H1 (cell line): ENCODE results near the gene FAM209A. TPM values are rescaled to one million over a fixed set of nuclear protein-coding genes. Genes with fewer than 3 reads are reported as not detected.

Source experiments
- CTCF ChIA-PET: fragments of 300-600 bp; sonication (Branson Sonifier 250); formaldehyde crosslinking; loops from one replicate; lab custom pipeline; 2021; ENCODE audit not compliant: partially characterized antibody; lab: Charles Lee
- POLR2A ChIA-PET: fragments of 300-600 bp; sonication (Branson Sonifier 250); formaldehyde crosslinking; loops from one replicate; lab custom pipeline; 2021; ENCODE audit warnings: inconsistent platforms; ENCODE audit not compliant: partially characterized antibody; lab: Charles Lee
- DNase-seq, 2 experiments: peaks; one replicate each; pipeline versions ENCODE4 v3.0.0 to v3.0.0-alpha.2; 2010 to 2022; ENCODE audit warnings: low spot score in 2 of 2, low read depth in 1 of 2, mixed read lengths in 1 of 2
- FAIRE-seq: peaks from 2 replicates; lab custom pipeline; 2011; peaks lifted over from hg19 to GRCh38; lab: Jason Lieb, UNC
- H2AFZ ChIP-seq: 2 replicates; pipeline ENCODE4 v1.8.1; 2012; ENCODE audit warnings: low read length, inconsistent platforms
- H2AK5ac ChIP-seq: 2 replicates; pipeline ENCODE4 v1.6.1; 2013; ENCODE audit warnings: low read depth, low read length
- H2BK120ac ChIP-seq: replicated peaks from 2 replicates; pipeline ENCODE3; 2013; ENCODE audit warnings: low read depth, low read length, inconsistent platforms
- H2BK12ac ChIP-seq: 2 replicates; pipeline ENCODE4 v1.6.1; 2013; ENCODE audit warnings: low read depth, low read length
- H2BK15ac ChIP-seq: 2 replicates; pipeline ENCODE4 v1.6.1; 2013; ENCODE audit warnings: low read length
- H2BK20ac ChIP-seq: 2 replicates; pipeline ENCODE4 v1.6.1; 2013; ENCODE audit warnings: low read length
- H2BK5ac ChIP-seq: 2 replicates; pipeline ENCODE4 v1.6.1; 2013; ENCODE audit warnings: low read depth, low read length
- H3K14ac ChIP-seq: 2 replicates; pipeline ENCODE4 v1.6.1; 2013; ENCODE audit warnings: inconsistent platforms; ENCODE audit not compliant: insufficient read length
- H3K18ac ChIP-seq: 2 replicates; pipeline ENCODE4 v1.6.1; 2013; ENCODE audit warnings: low read length; ENCODE audit errors: extremely low read depth
- H3K23ac ChIP-seq: 2 replicates; pipeline ENCODE4 v1.6.1; 2013; ENCODE audit warnings: inconsistent platforms; ENCODE audit not compliant: insufficient read length
- H3K23me2 ChIP-seq: 2 replicates; pipeline ENCODE4 v1.6.1; 2013; ENCODE audit warnings: low read depth, low read length
- H3K27ac ChIP-seq: 2 replicates; pipeline ENCODE4 v1.6.1; 2011; ENCODE audit warnings: low read depth, low read length, inconsistent platforms
- H3K27me3 ChIP-seq, 4 experiments: replicated peaks in 1 of 4; 1 replicate in 1 of 4; 2 replicates in 3 of 4; pipeline versions ENCODE4 v1.6.1 to v1.8.1; 2011 to 2013; ENCODE audit warnings: low read length in 3 of 4, mild to moderate bottlenecking in 3 of 4, inconsistent platforms in 2 of 4, mixed read lengths in 2 of 4, moderate library complexity in 1 of 4; ENCODE audit not compliant: control insufficient read depth in 3 of 4, insufficient read depth in 3 of 4; ENCODE audit errors: extremely low read depth in 1 of 4
- H3K36me3 ChIP-seq, 4 experiments: 2 replicates each; pipeline versions ENCODE4 v1.6.1 to v1.8.1; 2011 to 2013; ENCODE audit warnings: mild to moderate bottlenecking in 4 of 4, low read length in 3 of 4, moderate library complexity in 2 of 4, control low read depth in 1 of 4, inconsistent platforms in 1 of 4; ENCODE audit not compliant: insufficient read depth in 4 of 4, control insufficient read depth in 2 of 4
- H3K4ac ChIP-seq: replicated peaks from 2 replicates; pipeline ENCODE3; 2013; ENCODE audit warnings: low read length, low read depth, mixed read lengths, inconsistent platforms; ENCODE audit not compliant: insufficient read length
- H3K4me1 ChIP-seq, 4 experiments: replicated peaks in 1 of 4; 1 replicate in 1 of 4; 2 replicates in 3 of 4; pipeline versions ENCODE4 v1.6.1 to v1.8.1; 2011 to 2013; ENCODE audit warnings: low read length in 3 of 4, inconsistent platforms in 2 of 4, mixed read lengths in 1 of 4; ENCODE audit not compliant: insufficient read depth in 4 of 4, control insufficient read depth in 3 of 4
- H3K4me2 ChIP-seq, 2 experiments: 2 replicates each; pipeline versions ENCODE4 v1.6.1 to v1.8.1; 2011 to 2013; ENCODE audit warnings: low read depth in 2 of 2, low read length in 2 of 2, control low read depth in 1 of 2, inconsistent platforms in 1 of 2, mild to moderate bottlenecking in 1 of 2; ENCODE audit not compliant: insufficient read depth in 1 of 2
- H3K4me3 ChIP-seq, 4 experiments: fragments of 200-600, 300-600 bp in 1 of 4; sonication (generic), shearing (Covaris generic), sonication (Bioruptor Twin) in 1 of 4; 2 replicates each; pipeline versions ENCODE4 v1.5.1 to v1.8.1; 2011 to 2016; ENCODE audit warnings: low read length in 4 of 4, low read depth in 3 of 4, control low read depth in 2 of 4, inconsistent platforms in 2 of 4, mild to moderate bottlenecking in 2 of 4, mixed read lengths in 1 of 4, moderate library complexity in 1 of 4; ENCODE audit not compliant: insufficient read depth in 2 of 4; ENCODE audit errors: extremely low read depth in 1 of 4
- H3K56ac ChIP-seq: replicated peaks from 2 replicates; pipeline ENCODE3; 2013; ENCODE audit warnings: low read depth, mild to moderate bottlenecking, mixed read lengths, low read length, inconsistent platforms; ENCODE audit not compliant: insufficient read length
- H3K79me1 ChIP-seq: 2 replicates; pipeline ENCODE4 v1.6.1; 2013; ENCODE audit warnings: low read depth, low read length, control low read depth
- H3K79me2 ChIP-seq, 2 experiments: 2 replicates each; pipeline versions ENCODE4 v1.6.1 to v1.8.1; 2012 to 2013; ENCODE audit warnings: low read length in 2 of 2, mild to moderate bottlenecking in 2 of 2, inconsistent platforms in 1 of 2; ENCODE audit not compliant: insufficient read depth in 2 of 2, control insufficient read depth in 1 of 2
- H3K9ac ChIP-seq, 4 experiments: replicated peaks in 1 of 4; 1 replicate in 1 of 4; 2 replicates in 3 of 4; pipeline versions ENCODE4 v1.6.1 to v1.8.1; 2011 to 2013; ENCODE audit warnings: low read depth in 3 of 4, low read length in 3 of 4, control low read depth in 2 of 4, mild to moderate bottlenecking in 2 of 4, moderate library complexity in 2 of 4, inconsistent platforms in 1 of 4; ENCODE audit errors: extremely low read depth in 1 of 4
- H3K9me3 ChIP-seq, 2 experiments: 2 replicates each; pipeline versions ENCODE4 v1.6.1 to v1.8.1; 2012 to 2013; ENCODE audit warnings: mild to moderate bottlenecking in 2 of 2, moderate library complexity in 2 of 2, control low read depth in 1 of 2, inconsistent platforms in 1 of 2, low read depth in 1 of 2, low read length in 1 of 2, mixed read lengths in 1 of 2; ENCODE audit not compliant: insufficient read depth in 2 of 2
- H4K20me1 ChIP-seq, 2 experiments: replicated peaks in 1 of 2; 2 replicates each; pipeline versions ENCODE3 to v1.8.1; 2011 to 2013; ENCODE audit warnings: inconsistent platforms in 2 of 2, low read length in 2 of 2, mild to moderate bottlenecking in 1 of 2; ENCODE audit not compliant: insufficient read depth in 2 of 2, control insufficient read depth in 1 of 2
- H4K5ac ChIP-seq: 2 replicates; pipeline ENCODE4 v1.6.1; 2013; ENCODE audit warnings: low read length, low read depth, mixed read lengths, inconsistent platforms; ENCODE audit not compliant: insufficient read length
- H4K8ac ChIP-seq: 2 replicates; pipeline ENCODE4 v1.8.0; 2013; ENCODE audit warnings: mild to moderate bottlenecking, moderate library complexity, low read length, inconsistent platforms; ENCODE audit not compliant: insufficient read depth; ENCODE audit errors: extremely low read depth
- H4K91ac ChIP-seq: replicated peaks from 2 replicates; pipeline ENCODE3; 2013; ENCODE audit warnings: low read length, mixed read lengths, inconsistent platforms; ENCODE audit not compliant: insufficient read length
- EP300 ChIP-seq, 2 experiments: IDR thresholded peaks; 1 replicate in 1 of 2; 2 replicates in 1 of 2; pipeline ENCODE4 v1.6.1; 2011 to 2012; ENCODE audit warnings: low read depth in 2 of 2, low read length in 2 of 2, mild to moderate bottlenecking in 2 of 2, borderline replicate concordance in 1 of 2, inconsistent platforms in 1 of 2, moderate library complexity in 1 of 2
- JUND ChIP-seq: IDR thresholded peaks from 2 replicates; pipeline ENCODE4 v1.6.1; 2011; ENCODE audit warnings: mild to moderate bottlenecking, improper control_type of control experiment, low read length
- KDM1A ChIP-seq: fragments of 200-600, 300-600 bp; sonication (generic); IDR thresholded peaks from 2 replicates; pipeline ENCODE4 v1.7.1; 2016; ENCODE audit warnings: mild to moderate bottlenecking, low read length, borderline replicate concordance
- POLR2AphosphoS5 ChIP-seq: IDR thresholded peaks from 2 replicates; pipeline ENCODE4 v1.6.1; 2011; ENCODE audit warnings: low read depth, low read length
- SP2 ChIP-seq: IDR thresholded peaks from 2 replicates; pipeline ENCODE4 v1.6.1; 2012; ENCODE audit warnings: mild to moderate bottlenecking, low read length, inconsistent platforms
- TCF12 ChIP-seq: IDR thresholded peaks from 2 replicates; pipeline ENCODE4 v1.6.1; 2011; ENCODE audit warnings: low read depth, mild to moderate bottlenecking, low read length
- WGBS, 2 experiments: shearing (Covaris generic) in 1 of 2; methylation state at CpG; one replicate each; pipeline versions ENCODE4 v1.1.6 to v1.1.7; 2013 to 2015; ENCODE audit warnings: low lambda C conversion rate in 2 of 2, mixed read lengths in 2 of 2, inconsistent platforms in 1 of 2, low coverage in 1 of 2, missing lambda C conversion rate in 1 of 2; ENCODE audit not compliant: insufficient replicate concordance in 2 of 2, insufficient coverage in 1 of 2, insufficient read length in 1 of 2; ENCODE audit errors: extremely low coverage in 1 of 2, missing lambda C conversion rate in 1 of 2; 5-methylcytosine and 5-hydroxymethylcytosine counted together
- polyA plus RNA-seq, 7 experiments: library from polyadenylated mRNA; depleted of rRNA in 3 of 7; stranded (reverse) in 5 of 7; unstranded in 2 of 7; fragments of >200 nt in 5 of 7; fragments of 200-250 nt in 2 of 7; gene quantifications; 1 replicate in 5 of 7; 2 replicates in 1 of 7; 4 replicates in 1 of 7; pipeline versions ENCODE4 v1.2.1 to v1.2.3, GENCODE V29; 2011 to 2013; ENCODE audit warnings: missing spikeins in 2 of 7, mixed read lengths in 2 of 7
- total RNA-seq: library from RNA; stranded (reverse); fragmentation: NEBNext Ultra II Directional; extraction: Animal tissue kit (Norgen Biotek cat#: 25700); gene quantifications from 2 replicates; pipeline ENCODE4 v1.2.1, GENCODE V29; 2021
- TF ChIP-seq, protein P1 (sequence below): IDR thresholded peaks from 2 replicates; pipeline ENCODE4 v1.6.1; 2012; ENCODE audit warnings: inconsistent platforms
- TF ChIP-seq, protein P2 (sequence below), 3 experiments: IDR thresholded peaks; 1 replicate in 2 of 3; 2 replicates in 1 of 3; pipeline versions ENCODE4 v1.5.1 to v1.6.1; 2011; ENCODE audit warnings: low read length in 3 of 3, mild to moderate bottlenecking in 3 of 3, inconsistent platforms in 2 of 3, low read depth in 1 of 3, moderate library complexity in 1 of 3; ENCODE audit not compliant: insufficient read depth in 1 of 3; ENCODE audit errors: control extremely low read depth in 1 of 3
- TF ChIP-seq, protein P3 (sequence below): IDR thresholded peaks from 2 replicates; pipeline ENCODE4 v1.6.1; 2012; ENCODE audit warnings: inconsistent platforms

The FAM209A gene
- total and polyA plus RNA-seq, 2 of the 8 experiments (the other 6 are each of a cell fraction or from before 2014, with no cell fraction given): 0.15 TPM; not detected in 1

DNA sequence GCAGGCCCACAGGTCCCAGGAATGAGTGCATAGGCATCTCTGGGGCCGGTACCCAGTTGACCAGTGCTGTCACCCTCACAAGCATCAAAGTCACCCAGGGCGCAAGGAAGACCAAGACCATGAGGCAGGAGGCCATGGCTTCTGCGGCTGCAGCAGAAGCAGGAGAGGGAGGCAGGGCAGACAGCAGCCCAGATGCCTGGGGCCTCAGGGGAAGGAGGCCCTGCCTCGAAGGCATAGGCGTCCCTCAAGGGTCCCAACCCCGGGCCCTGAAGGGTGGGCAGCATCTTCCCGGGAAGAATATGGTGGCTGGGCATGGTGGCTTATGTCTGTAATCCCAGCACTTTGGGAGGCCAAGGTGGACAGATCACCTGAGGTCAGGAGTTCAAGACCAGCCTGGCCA is 3.0 kb downstream of the FAM209A start:
- H2BK120ac ChIP-seq: no peak overlapping the region
- H2BK12ac ChIP-seq: no peak overlapping the region
- no peak overlapping the region for H3K18ac ChIP-seq
- H4K5ac ChIP-seq: no peak overlapping the region
- WGBS, 2 experiments: 85% methylated on average over 7 of the region's 7 CpGs; no CpG with 5 or more reads in 1 of the 2 experiments
- no peak for FAIRE-seq
- no peak overlapping the region for H2BK20ac ChIP-seq
- no peaks in the 10 kb centered on the region for H4K20me1 ChIP-seq
- H3K23ac ChIP-seq: no peak overlapping the region
- no peak overlapping the region for H3K4me3 ChIP-seq
- TF ChIP-seq TCF12 (no peak), SP2 (no peak), EP300 (IDR thresholded peaks at IDR 0.05; ENCODE audit: borderline replicate concordance in 1 of 2, low read depth in 2 of 2, low read length in 2 of 2) (no peak), POLR2AphosphoS5 (no peak), KDM1A (no peak), JUND (no peak)
- TF ChIP-seq, protein P1, sequence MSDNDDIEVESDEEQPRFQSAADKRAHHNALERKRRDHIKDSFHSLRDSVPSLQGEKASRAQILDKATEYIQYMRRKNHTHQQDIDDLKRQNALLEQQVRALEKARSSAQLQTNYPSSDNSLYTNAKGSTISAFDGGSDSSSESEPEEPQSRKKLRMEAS: no peak
- TF ChIP-seq, protein P2, sequence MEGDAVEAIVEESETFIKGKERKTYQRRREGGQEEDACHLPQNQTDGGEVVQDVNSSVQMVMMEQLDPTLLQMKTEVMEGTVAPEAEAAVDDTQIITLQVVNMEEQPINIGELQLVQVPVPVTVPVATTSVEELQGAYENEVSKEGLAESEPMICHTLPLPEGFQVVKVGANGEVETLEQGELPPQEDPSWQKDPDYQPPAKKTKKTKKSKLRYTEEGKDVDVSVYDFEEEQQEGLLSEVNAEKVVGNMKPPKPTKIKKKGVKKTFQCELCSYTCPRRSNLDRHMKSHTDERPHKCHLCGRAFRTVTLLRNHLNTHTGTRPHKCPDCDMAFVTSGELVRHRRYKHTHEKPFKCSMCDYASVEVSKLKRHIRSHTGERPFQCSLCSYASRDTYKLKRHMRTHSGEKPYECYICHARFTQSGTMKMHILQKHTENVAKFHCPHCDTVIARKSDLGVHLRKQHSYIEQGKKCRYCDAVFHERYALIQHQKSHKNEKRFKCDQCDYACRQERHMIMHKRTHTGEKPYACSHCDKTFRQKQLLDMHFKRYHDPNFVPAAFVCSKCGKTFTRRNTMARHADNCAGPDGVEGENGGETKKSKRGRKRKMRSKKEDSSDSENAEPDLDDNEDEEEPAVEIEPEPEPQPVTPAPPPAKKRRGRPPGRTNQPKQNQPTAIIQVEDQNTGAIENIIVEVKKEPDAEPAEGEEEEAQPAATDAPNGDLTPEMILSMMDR (IDR thresholded peaks at IDR 0.05; ENCODE audit: control extremely low read depth in 1 of 3, insufficient read depth in 1 of 3, low read depth in 1 of 3, low read length in 3 of 3): no peak
- TF ChIP-seq, protein P3, sequence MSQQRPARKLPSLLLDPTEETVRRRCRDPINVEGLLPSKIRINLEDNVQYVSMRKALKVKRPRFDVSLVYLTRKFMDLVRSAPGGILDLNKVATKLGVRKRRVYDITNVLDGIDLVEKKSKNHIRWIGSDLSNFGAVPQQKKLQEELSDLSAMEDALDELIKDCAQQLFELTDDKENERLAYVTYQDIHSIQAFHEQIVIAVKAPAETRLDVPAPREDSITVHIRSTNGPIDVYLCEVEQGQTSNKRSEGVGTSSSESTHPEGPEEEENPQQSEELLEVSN: no peak
- peaks cover 2% of the 10 kb centered on the region; the same call in 1 of the 2 replicates for H3K23me2 ChIP-seq
- ChIA-PET CTCF (no interaction called here), POLR2A (interaction anchor here (1.1 kb wide), 1 partner anchor 56 kb away, joined by 3 read pairs; no protein-coding TSS in a partner anchor)
- H4K91ac ChIP-seq: no peak overlapping the region
- H2AK5ac ChIP-seq: no peak overlapping the region
- no peak for DNase-seq
- no peaks in the 10 kb centered on the region for H3K4me1 ChIP-seq
- H3K4me2 ChIP-seq: no peak overlapping the region
- no peak overlapping the region for H2AFZ ChIP-seq
- no peak overlapping the region for H3K14ac ChIP-seq
- no peak overlapping the region for H4K8ac ChIP-seq
- H3K27me3 ChIP-seq: no peaks in the 10 kb centered on the region
- no peak overlapping the region for H3K56ac ChIP-seq
- no peaks in the 10 kb centered on the region for H3K79me1 ChIP-seq
- H2BK15ac ChIP-seq: no peak overlapping the region
- no peaks in the 10 kb centered on the region for H3K36me3 ChIP-seq
- no peak overlapping the region for H3K9ac ChIP-seq
- H3K27ac ChIP-seq: no peak overlapping the region
- H2BK5ac ChIP-seq: no peak overlapping the region
- H3K79me2 ChIP-seq: no peaks in the 10 kb centered on the region
- no peaks in the 10 kb centered on the region for H3K9me3 ChIP-seq
- H3K4ac ChIP-seq: no peak overlapping the region
